Upper lobe of right lung (tissue), 1 donor: Measurements from ENCODE around the gene ECHDC1. TPM values are rescaled to one million over a fixed set of nuclear protein-coding genes. Genes with fewer than 3 reads are reported as not detected.

ENCODE experiments used
- ATAC-seq: fragments of 200-7000 bp; cut with Tn5 transposase; one replicate; pipeline ENCODE4 v1.9.1; 2020; ENCODE audit warnings: mild to moderate bottlenecking, moderate library complexity
- DNase-seq: peaks from one replicate; pipeline ENCODE4 v3.0.0-alpha.2; 2020
- H3K27ac ChIP-seq: fragments of 200-600 bp; one replicate; pipeline ENCODE4 v1.8.0; 2022
- H3K27me3 ChIP-seq: fragments of 200-600 bp; one replicate; pipeline ENCODE4 v1.8.0; 2022; ENCODE audit warnings: mild to moderate bottlenecking
- H3K36me3 ChIP-seq: fragments of 200-600 bp; one replicate; pipeline ENCODE4 v1.8.0; 2022
- H3K4me1 ChIP-seq: fragments of 200-600 bp; one replicate; pipeline ENCODE4 v1.8.0; 2022
- H3K4me3 ChIP-seq: fragments of 200-600 bp; one replicate; pipeline ENCODE4 v1.8.0; 2022; ENCODE audit warnings: mild to moderate bottlenecking
- H3K9me3 ChIP-seq: fragments of 200-600 bp; one replicate; pipeline ENCODE4 v1.8.0; 2022
- intact Hi-C: fragments of 100-400 bp; cut with DNase I; formaldehyde crosslinking; loops from one replicate; pipeline ENCODE4 v1.11.0; 2022
- total RNA-seq: library from RNA; stranded (reverse); fragmentation: NEBNext Ultra II Directional; extraction: Animal tissue kit (Norgen Biotek cat#: 25700); gene quantifications from one replicate; pipeline ENCODE4 v1.2.1, GENCODE V29; 2021
- TF ChIP-seq, protein P1 (sequence below): fragments of 200-600 bp; IDR thresholded peaks from one replicate; pipeline ENCODE4 v1.8.0; 2022; ENCODE audit warnings: antibody characterized with exemption
- donor health status: DM: no; HTN: yes; CAD: no; lungs with severe emphysema.

The ECHDC1 gene
- total RNA-seq, 1 donor from 2014 or later, result 105 TPM

DNA sequence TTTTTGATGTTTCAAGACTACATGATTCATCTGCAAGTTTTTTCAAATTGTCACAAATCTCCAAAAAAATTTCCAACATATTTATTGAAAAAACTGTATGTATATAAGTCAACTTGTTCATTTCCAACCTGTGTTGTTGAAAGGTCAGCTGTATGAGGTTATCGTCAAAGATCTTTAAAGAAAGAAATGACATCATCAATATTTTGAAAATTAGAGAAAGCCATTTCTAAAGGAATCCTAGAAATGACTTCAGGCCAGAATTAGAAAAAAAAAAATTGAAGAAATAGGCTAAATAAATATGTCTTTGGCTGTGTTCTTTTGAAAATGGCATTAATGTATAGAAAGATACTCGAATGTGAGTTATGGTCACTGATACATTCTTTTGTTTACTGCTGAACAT is 69.9 kb downstream of the ECHDC1 start:
- DNase-seq (no peak), ATAC-seq (no peak)
- Histone ChIP-seq H3K27me3 (no peaks in the 10 kb centered on the region), H3K4me3 (no peak overlapping the region), H3K36me3 (no peaks in the 10 kb centered on the region), H3K9me3 (no peaks in the 10 kb centered on the region), H3K27ac (no peak overlapping the region), H3K4me1 (peaks cover 37% of the 10 kb centered on the region)
- TF ChIP-seq, protein P1, sequence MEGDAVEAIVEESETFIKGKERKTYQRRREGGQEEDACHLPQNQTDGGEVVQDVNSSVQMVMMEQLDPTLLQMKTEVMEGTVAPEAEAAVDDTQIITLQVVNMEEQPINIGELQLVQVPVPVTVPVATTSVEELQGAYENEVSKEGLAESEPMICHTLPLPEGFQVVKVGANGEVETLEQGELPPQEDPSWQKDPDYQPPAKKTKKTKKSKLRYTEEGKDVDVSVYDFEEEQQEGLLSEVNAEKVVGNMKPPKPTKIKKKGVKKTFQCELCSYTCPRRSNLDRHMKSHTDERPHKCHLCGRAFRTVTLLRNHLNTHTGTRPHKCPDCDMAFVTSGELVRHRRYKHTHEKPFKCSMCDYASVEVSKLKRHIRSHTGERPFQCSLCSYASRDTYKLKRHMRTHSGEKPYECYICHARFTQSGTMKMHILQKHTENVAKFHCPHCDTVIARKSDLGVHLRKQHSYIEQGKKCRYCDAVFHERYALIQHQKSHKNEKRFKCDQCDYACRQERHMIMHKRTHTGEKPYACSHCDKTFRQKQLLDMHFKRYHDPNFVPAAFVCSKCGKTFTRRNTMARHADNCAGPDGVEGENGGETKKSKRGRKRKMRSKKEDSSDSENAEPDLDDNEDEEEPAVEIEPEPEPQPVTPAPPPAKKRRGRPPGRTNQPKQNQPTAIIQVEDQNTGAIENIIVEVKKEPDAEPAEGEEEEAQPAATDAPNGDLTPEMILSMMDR, result no peak
- intact Hi-C loops, result no loop called here

DNA sequence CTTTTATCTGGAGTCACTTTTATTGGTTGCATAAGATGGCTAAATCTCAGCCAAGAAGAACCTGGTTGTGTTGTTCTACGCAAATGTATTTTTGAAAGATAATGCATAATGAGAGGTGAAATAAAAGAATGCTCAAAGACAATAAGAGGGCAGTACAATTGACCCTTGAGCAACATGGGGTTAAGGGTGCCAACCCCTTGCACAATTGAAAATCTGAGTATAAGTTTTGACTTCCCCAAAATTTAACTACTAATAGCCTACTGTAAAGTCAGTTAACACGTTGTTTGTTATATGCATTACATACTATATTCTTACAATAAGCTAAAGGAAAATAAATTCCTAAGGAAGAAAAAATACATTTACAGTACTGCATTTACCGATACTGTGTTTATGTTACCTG is 70.8 kb downstream of the ECHDC1 start:
- TF ChIP-seq, protein P1, result no peak
- Histone ChIP-seq H3K36me3 (no peaks in the 10 kb centered on the region), H3K27me3 (no peaks in the 10 kb centered on the region), H3K27ac (no peak overlapping the region), H3K9me3 (no peaks in the 10 kb centered on the region), H3K4me3 (no peak overlapping the region), H3K4me1 (peaks cover 32% of the 10 kb centered on the region)
- peak; percentile 51 for ATAC-seq
- intact Hi-C loops, result no loop called here
- DNase-seq, result no peak

DNA sequence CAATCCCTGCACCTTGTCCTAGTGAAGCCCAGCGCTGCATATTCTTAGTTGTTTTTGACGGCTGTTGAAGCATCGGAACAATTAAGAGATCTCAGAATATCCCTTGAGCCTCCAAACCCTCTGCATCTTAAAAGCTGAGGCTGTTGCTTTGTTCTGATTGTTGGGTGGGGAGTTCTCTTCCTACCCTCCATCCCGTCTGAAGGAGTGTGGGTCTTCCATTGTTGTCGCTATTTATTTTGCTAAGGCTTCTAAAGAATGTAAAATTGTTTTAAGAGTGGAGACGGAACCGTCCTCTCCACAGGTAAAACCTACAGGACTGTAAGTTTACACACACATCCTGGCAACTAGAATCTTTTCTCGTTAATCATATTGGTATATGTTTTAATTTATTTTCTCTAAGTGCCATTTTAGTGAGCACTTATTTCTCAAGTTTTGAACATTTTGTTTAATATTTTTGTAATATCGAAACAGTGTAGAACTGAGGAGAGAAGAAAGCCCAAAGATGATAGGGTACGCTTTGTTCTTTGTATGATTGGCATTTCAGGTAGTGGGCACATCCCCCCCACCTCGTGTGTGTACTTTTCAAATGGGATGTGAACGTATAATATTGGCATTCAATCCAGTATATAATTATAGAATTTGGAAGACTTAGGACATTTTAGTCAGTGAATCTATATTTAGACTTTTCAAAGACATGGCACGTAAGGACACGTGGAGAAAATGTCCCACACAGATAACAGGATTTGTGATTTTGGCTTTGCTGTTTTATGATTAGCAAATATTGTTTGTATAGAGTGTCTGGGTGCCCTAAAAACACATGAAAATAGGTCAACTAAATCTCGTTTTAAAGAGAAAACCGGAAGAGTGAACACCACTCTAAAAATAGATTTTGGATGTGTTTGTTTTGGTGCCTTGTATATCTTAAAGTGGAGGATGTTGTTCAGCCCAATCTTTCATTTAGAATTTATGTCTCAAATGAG is 75.5 kb downstream of the ECHDC1 start:
- DNase-seq, result no peak
- Histone ChIP-seq H3K4me3 (peak overlapping the region; percentile 85), H3K4me1 (peaks cover 22% of the 10 kb centered on the region), H3K36me3 (no peaks in the 10 kb centered on the region), H3K27me3 (no peaks in the 10 kb centered on the region), H3K27ac (peak overlapping the region; percentile 100), H3K9me3 (no peaks in the 10 kb centered on the region)
- no peak for ATAC-seq
- TF ChIP-seq, protein P1, result no peak
- intact Hi-C loops, result no loop called here

DNA sequence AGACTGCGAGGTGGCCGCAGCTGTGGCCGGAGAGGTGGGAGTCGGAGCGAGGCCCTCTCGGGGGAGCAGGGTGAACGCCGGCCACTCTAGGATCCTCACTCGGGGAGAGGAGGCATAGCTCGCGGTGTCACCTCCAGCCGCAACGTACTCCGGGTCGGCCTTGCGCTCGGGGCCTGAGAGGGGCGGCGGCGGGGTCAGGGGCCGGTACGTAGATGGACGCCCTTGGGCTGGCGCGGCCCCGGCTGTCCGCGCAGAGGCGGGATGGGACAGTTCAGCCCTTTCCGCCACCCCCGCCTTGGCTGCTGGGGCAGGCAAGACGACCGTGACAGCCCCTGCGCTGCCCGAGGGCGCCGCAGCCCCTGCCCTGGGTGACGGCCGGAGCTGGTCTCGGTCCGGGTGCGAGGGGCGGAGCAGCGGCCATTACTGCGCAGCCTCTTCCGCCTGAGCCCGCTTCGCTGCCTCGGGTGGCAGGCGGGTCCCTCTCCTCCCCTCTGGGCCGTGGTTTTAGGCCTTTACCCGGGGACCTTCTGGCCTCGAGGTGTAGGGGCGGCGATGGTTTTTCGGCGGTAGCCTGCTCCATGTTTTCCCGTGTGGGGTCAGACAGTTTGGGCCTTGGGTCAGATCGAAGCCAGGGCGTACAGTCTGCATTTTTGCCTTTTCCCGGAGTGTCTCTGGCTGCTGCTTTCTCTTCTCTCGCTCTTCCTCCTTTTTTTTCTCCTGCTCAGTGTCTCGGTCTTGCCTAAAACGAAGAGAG is 76.3 kb downstream of the ECHDC1 start:
- ATAC-seq, result peak; percentile 87

DNA sequence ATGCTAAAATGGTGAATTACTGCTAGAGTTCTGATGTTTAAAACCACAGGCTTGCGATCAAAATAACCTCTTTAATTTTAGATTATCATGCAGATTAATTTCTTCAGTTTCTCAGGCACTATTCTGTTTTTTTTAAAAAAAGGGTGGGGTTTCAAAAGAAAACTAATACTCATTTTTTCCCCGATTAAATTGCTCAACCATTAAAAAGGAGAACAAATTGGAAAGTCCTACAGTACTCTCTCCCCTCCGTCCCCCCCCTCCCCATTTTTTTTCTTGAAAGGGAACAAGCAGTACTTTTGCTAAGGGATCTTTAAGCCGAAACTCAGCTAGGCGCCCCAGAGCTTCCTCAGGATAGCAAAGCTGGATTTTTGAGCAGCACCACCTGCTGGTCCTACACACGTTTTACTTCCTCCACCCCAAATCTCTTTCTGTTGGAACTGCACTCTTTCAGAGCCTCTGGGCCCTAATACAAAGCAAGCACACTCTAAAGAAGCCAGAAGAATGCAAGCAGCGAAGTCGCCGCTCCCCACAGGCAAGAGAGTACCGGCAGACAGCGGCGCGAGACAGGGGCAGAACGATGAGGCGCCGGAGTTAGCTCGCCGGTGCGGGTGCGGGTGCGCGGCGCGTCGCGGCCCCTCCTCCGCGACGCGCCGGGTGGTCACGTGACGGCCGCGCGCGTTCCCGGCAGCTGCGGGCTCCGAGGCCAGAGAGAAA is 77.1 kb downstream of the ECHDC1 start, which contains the start of gene RNF146:
TSS of gene RNF146 (plus strand) at position 687 of the 714 bp plus-strand sequence. CDS start 13,475 bp downstream, outside the sequence.
- TF ChIP-seq, protein P1, result peak; percentile 64
- H3K4me3 ChIP-seq, result peak within 1 kb of the TSS; percentile 85
- ATAC-seq (peak; percentile 94), DNase-seq (peak; percentile 92)
- peak within 1 kb of the TSS; percentile 100 for H3K27ac ChIP-seq
- intact Hi-C loops, result no loop called here
- H3K4me1 ChIP-seq, result peaks cover 16% of the 10 kb centered on the region
- H3K27me3 ChIP-seq, result no peaks in the 10 kb centered on the region
- H3K36me3 ChIP-seq, result no peaks in the 10 kb centered on the region
- H3K9me3 ChIP-seq, result no peaks in the 10 kb centered on the region

More for the DNA sequence above, 76.3 kb downstream of the ECHDC1 start:
- DNase-seq, result peak; percentile 87
- TF ChIP-seq, protein P1, result no peak
- H3K36me3 ChIP-seq, result no peaks in the 10 kb centered on the region
- H3K4me1 ChIP-seq, result peaks cover 16% of the 10 kb centered on the region
- intact Hi-C loops, result no loop called here
- H3K4me3 ChIP-seq, result peak overlapping the region; percentile 85
- peak overlapping the region; percentile 100 for H3K27ac ChIP-seq
- no peaks in the 10 kb centered on the region for H3K27me3 ChIP-seq
- H3K9me3 ChIP-seq, result no peaks in the 10 kb centered on the region
